Thoracic aorta (tissue), 2 donors: Measurements from ENCODE around the gene PCP2. TPM values are rescaled to one million over a fixed set of nuclear protein-coding genes. Genes with fewer than 3 reads are reported as not detected.

ENCODE experiments used
- ATAC-seq: fragments of 150-250 bp; one replicate; pipeline ENCODE4 v1.8.0; 2017; ENCODE audit warnings: low read depth; ENCODE audit not compliant: insufficient number of reproducible peaks, low FRiP score
- DNase-seq: peaks from one replicate; pipeline ENCODE4 v3.0.0-alpha.2; 2020; ENCODE audit warnings: low spot score
- H3K27ac ChIP-seq, 2 donors: fragments of 200-600 bp; sonication (generic); 1 replicate in 1 of 2; 2 replicates in 1 of 2; pipeline ENCODE4 v1.5.1; 2016; ENCODE audit warnings: mild to moderate bottlenecking in 2 of 2, moderate library complexity in 2 of 2
- H3K27me3 ChIP-seq: fragments of 200-600 bp; sonication (generic); replicated peaks from 2 replicates; pipeline ENCODE4 v1.6.0; 2016; ENCODE audit warnings: mild to moderate bottlenecking; ENCODE audit not compliant: insufficient read depth
- H3K36me3 ChIP-seq: fragments of 200-600 bp; sonication (generic); one replicate; pipeline ENCODE4 v1.5.1; 2016
- H3K4me1 ChIP-seq, 2 donors: fragments of 200-600 bp; sonication (generic); 1 replicate in 1 of 2; 2 replicates in 1 of 2; pipeline versions ENCODE4 v1.5.1 to v1.6.0; 2016; ENCODE audit warnings: low read depth in 2 of 2, mild to moderate bottlenecking in 1 of 2; ENCODE audit not compliant: control insufficient read depth in 1 of 2
- H3K4me3 ChIP-seq: fragments of 200-600 bp; sonication (generic); 2 replicates; pipeline ENCODE4 v1.5.1; 2016; ENCODE audit warnings: mild to moderate bottlenecking
- H3K9me3 ChIP-seq: fragments of 200-600 bp; sonication (generic); 2 replicates; pipeline ENCODE4 v1.5.1; 2016
- CTCF ChIP-seq: fragments of 200-600 bp; sonication (generic); IDR thresholded peaks from one replicate; pipeline ENCODE4 v1.5.1; 2019; ENCODE audit warnings: antibody characterized with exemption
- total RNA-seq, 2 donors: library from RNA; depleted of rRNA; stranded (reverse); fragments of >200 nt; gene quantifications; one replicate each; pipeline versions ENCODE4 v1.1.0 to v1.2.3, GENCODE V29; 2016

Gene PCP2
- total RNA-seq = not detected

GRCh38 chr19:7633698-7634097 is at the start of gene PCP2:
Gene PCP2, minus strand, starts transcription at chr19:7633719. Its CDS starts 262 bp downstream, at chr19:7633457.
- Histone ChIP-seq H3K27ac (no peak within 1 kb of the TSS), H3K4me1 (peaks cover 11 to 16% of the 10 kb centered on the region in 2 donors), H3K9me3 (no peaks in the 10 kb centered on the region), H3K4me3 (no peak within 1 kb of the TSS), H3K27me3 (no peaks in the 10 kb centered on the region), H3K36me3 (no peaks in the 10 kb centered on the region)
- TF ChIP-seq CTCF = no peak
- ATAC-seq (no peak), DNase-seq (no peak)

- ATAC-seq = no peak
- no peak for DNase-seq
- Histone ChIP-seq H3K36me3 (peaks cover 22% of the 10 kb centered on the region), H3K27ac (no peak overlapping the region), H3K4me1 (peaks cover 5 to 17% of the 10 kb centered on the region in 2 donors), H3K27me3 (no peaks in the 10 kb centered on the region), H3K9me3 (no peaks in the 10 kb centered on the region), H3K4me3 (peak overlapping the region; percentile 100)
- no peak for TF ChIP-seq CTCF
These were observed 48.8 kb upstream of the PCP2 start for GRCh38 chr19:7682175-7682855.

- Histone ChIP-seq H3K27ac (peak overlapping the region; percentile 41 to 57), H3K9me3 (no peaks in the 10 kb centered on the region), H3K27me3 (no peaks in the 10 kb centered on the region), H3K36me3 (peaks cover 22% of the 10 kb centered on the region), H3K4me1 (peaks cover 5 to 17% of the 10 kb centered on the region in 2 donors), H3K4me3 (peak overlapping the region; percentile 100)
- peak; percentile 26 for TF ChIP-seq CTCF
- DNase-seq (peak; percentile 69), ATAC-seq (no peak)
These were observed 48.0 kb upstream of the PCP2 start for GRCh38 chr19:7681340-7682174.

- peak; percentile 66 for ATAC-seq
- no peak for DNase-seq
- H3K4me1 ChIP-seq = peaks cover 5 to 17% of the 10 kb centered on the region in 2 donors
- H3K9me3 ChIP-seq = no peaks in the 10 kb centered on the region
- no peaks in the 10 kb centered on the region for H3K27me3 ChIP-seq
- peaks cover 22% of the 10 kb centered on the region for H3K36me3 ChIP-seq
- peak within 1 kb of the TSS; percentile 100 for H3K4me3 ChIP-seq
- peak within 1 kb of the TSS; percentile 41 to 57 for H3K27ac ChIP-seq
- TF ChIP-seq CTCF = peak; percentile 90
These were observed 47.3 kb upstream of the PCP2 start, which contains the start of gene TRAPPC5 for GRCh38 chr19:7680606-7681339. Gene TRAPPC5, plus strand, starts transcription at chr19:7680833. Its CDS starts 1,421 bp downstream, at chr19:7682254.
